T follicular helper cell (primary cell): ENCODE results near the gene PEPD.

Experiments
- DNase-seq: peaks from one replicate; pipeline ENCODE4 v3.0.0-alpha.2; 2020; ENCODE audit warnings: low read depth

The PEPD gene

GRCh38 chr19:33383720-33384292 lies 137.8 kb downstream of the PEPD start:
- no peak for DNase-seq

GRCh38 chr19:33382982-33383381 lies 138.6 kb downstream of the PEPD start:
- no peak for DNase-seq

GRCh38 chr19:33382006-33382405 lies 139.6 kb downstream of the PEPD start:
- DNase-seq, result no peak

DNA sequence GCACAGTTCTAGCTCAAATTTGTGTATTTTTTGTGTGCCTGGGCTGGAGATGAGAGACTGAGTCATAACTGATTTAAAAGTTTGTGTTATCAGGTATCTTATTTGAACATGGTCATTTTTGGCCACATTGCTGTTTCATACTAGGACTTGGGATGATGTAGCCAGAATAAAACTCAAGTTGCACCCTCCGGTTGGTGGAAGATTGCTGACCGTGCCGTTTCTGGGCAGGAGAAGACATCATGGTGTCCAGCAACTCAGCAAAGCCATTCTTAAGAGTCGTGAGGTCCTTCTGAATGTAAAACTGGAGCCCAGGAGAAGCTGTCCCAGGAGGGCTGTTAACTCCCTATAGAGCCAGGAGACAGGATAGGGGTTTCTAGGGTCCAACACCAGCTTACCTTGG lies 140.5 kb downstream of the PEPD start:
- no peak for DNase-seq

- no peak for DNase-seq
Measured at GRCh38 chr19:33379151-33379829, 142.3 kb downstream of the PEPD start.

DNA sequence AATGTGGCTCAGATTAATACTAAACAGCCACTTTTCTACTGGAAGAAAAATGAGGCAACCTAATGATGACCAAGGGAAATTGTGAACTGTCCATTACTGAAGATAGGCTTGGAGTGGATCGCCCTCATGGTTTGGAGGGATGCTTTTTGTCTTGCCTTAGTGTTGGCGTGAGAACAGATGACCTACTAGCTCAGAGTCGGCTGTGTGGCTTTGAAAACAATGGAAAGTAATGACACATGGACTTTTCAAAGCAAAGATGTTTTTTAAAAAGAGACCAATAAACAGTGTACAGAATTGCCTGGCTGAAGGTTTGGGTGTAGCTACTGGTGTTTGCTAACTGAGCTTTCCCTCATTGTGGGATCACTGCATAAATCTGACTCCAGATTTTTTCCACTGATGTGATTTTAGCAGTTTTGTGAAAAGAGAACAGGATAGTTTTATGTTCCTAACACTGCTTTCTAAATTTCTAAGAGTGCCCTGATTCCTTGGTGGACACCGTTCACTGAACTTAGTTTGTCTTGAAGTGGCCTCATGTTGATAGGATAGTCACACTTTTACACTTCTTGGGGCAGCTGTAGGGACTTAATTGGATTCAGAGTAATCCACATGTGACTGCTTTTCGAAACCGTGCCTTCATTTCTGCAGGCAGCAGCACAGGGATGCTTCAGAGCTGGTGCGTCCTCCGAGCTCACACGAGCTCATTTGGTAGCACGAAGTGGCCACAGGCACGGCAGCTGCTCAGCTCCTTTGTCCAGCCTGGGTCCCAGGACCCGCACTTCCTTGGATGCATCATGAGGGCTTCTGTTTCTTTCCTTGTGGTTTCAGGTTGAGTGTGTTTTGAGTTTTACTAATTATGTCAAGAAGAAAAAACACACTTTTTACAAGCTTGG lies 143.8 kb downstream of the PEPD start:
- DNase-seq, result no peak

GRCh38 chr19:33376941-33377557 lies 144.5 kb downstream of the PEPD start:
- DNase-seq, result no peak

DNA sequence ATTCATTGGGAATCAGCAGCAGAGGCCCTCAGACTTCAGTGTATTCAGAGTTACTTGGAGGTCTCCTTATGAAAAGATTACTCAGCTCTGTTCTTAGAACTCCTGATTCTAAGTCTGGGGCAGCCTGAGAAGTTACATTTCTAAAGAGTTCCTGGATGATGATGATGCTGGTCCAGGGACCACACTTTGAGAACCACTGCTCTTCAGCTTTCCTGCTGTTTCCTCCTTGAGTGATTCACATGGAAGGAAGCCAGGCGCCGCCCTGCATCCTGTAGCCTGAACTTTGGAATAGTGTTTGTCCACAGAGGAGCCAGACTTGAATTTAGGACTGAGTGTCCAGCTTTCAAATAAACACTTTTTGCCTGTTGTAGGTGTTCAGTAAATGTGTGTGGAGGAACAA lies 145.2 kb downstream of the PEPD start:
- no peak for DNase-seq

DNA sequence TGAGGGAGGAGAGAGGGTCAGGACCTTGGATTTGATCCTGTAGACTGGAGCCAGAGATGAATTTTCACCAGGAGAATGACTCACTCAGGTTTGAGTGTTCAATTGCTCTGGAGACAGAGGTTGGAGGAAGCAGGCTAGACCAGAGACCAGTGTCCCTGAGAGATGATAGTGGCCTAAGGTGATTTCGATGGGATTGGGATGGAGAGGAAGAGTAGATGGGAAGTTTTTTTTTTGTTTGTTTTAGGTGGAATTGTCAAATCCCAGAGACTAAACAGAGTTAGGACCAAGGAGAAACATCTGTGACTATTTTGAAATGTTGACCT lies 145.8 kb downstream of the PEPD start:
- DNase-seq, result no peak

DNA sequence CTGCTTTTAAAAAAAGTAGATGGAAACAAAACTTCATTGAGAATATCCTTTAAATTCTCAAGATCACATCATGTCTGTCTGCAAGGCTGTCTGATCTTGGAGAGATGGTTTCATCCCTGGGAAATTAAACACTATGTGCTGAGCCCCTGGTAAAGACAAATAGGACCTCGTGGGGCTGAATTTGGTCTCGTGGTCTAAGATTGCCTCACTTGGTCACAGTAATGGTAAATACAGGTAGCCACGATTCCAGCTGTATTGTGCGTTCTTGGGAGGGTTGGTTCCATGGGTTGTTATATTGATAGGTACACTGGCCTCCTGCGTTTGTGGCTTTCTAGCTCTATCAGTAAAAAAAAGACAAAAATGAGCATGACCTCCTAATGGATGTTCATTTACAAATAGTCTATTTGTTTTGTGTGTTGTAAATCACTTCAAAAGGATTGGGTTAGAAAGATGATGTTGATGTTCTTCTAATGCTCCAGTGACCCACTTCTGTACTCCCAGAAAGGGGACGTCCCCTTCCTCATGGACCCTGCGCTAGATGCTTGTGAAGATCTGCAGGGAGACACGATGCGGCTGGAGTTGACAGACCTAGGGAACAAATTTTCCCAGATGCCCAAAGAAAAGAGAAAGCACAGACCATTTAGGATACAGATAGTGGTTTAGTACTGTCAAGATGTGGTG lies 146.3 kb downstream of the PEPD start:
- DNase-seq, result no peak

GRCh38 chr19:33374236-33374714 lies 147.3 kb downstream of the PEPD start:
- no peak for DNase-seq

- DNase-seq, result peak; percentile 91
Measured at GRCh38 chr19:33373453-33374235, 147.9 kb downstream of the PEPD start, which contains the start of gene CEBPG. TSS of gene CEBPG (plus strand) at chr19:33373709. CDS start at chr19:33379240, 5,531 bp downstream.

GRCh38 chr19:33370783-33371182 lies 150.8 kb downstream of the PEPD start:
- no peak for DNase-seq

GRCh38 chr19:33368074-33368864 lies 153.3 kb downstream of the PEPD start:
- DNase-seq, result no peak

DNA sequence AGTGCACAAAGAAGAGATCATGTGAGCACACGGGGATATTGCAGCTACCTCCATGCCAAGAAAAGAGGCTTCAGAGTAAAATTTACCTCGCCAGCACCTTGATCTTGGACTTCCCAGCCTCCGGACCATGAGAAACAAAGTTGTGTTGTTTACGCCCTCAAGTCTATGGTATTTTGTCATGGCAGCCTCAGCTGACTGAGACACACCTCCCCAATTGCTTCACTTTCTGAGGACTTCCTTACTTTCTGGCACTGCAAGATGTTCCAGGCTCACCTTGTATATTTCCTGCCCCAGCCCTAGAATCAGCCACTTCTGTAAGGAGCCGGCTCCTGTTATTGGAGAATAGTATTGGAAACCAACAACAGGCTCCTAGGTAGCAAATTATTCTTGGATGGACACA lies 154.7 kb downstream of the PEPD start:
- no peak for DNase-seq

DNA sequence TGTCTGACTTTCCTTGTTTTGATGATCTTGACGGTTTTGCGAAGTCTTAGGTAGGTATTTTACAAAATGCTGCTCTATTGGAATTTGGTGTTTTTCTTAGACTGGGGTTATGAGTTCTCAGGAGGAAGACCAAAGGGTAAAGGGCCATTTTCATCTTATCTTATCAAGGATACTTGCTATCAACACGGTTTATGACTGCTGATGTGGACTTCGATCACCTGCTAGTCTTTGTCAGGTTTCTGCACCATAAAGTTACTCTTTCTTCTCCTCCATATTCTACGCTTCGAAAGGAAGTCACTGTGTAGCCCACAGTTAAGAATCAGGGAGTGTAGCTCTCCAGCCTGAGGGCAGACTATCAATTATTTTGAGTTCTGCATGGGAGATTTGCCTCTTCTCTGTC lies 155.5 kb downstream of the PEPD start:
- DNase-seq, result no peak

- no peak for DNase-seq
Measured at GRCh38 chr19:33365691-33366090, 155.9 kb downstream of the PEPD start.

GRCh38 chr19:33363476-33363875 lies 158.1 kb downstream of the PEPD start:
- no peak for DNase-seq

DNA sequence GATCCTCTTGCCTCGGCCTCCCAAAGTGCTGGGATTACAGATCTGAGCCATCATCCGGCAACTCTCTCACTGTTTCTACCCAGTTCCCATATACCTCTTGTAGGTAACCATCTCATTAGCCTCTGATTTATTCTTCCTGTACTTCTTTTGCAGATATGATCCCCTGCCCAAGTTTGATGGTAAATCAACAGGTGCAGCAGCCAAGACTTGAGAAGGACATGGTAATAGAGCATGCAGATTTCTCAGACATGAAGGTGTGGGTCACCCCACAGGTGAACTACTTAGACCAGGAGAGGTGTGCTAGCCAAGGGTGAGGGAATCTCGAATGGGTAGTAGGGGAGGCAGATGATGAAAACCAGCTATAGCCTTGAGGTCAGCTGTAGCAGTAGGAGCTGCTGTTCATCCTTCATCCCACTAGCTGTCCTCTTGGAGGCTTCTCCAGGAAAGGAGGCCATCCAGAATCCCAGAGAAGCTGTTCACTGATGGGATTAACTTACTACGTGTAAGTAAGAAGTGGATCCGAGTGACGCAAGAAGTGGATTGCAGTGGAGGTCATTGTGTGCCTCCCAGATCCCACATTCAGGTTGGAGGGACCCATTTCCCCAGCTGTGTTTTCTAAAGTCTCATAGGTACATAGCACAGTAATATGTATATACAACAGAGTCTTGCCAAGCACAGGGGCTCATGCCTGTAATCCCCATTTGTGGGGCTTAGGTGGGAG lies 158.9 kb downstream of the PEPD start:
- DNase-seq, result no peak

- no peak for DNase-seq
Measured at GRCh38 chr19:33359581-33359980, 162.0 kb downstream of the PEPD start.
